ENCODE measurements around the gene UBAP1.
"Not testable (repeated sequence)": the region's sequence is repeated elsewhere in the genome, so short reads cannot be mapped to it uniquely, and the experiment has no call there.

The UBAP1 gene

DNA sequence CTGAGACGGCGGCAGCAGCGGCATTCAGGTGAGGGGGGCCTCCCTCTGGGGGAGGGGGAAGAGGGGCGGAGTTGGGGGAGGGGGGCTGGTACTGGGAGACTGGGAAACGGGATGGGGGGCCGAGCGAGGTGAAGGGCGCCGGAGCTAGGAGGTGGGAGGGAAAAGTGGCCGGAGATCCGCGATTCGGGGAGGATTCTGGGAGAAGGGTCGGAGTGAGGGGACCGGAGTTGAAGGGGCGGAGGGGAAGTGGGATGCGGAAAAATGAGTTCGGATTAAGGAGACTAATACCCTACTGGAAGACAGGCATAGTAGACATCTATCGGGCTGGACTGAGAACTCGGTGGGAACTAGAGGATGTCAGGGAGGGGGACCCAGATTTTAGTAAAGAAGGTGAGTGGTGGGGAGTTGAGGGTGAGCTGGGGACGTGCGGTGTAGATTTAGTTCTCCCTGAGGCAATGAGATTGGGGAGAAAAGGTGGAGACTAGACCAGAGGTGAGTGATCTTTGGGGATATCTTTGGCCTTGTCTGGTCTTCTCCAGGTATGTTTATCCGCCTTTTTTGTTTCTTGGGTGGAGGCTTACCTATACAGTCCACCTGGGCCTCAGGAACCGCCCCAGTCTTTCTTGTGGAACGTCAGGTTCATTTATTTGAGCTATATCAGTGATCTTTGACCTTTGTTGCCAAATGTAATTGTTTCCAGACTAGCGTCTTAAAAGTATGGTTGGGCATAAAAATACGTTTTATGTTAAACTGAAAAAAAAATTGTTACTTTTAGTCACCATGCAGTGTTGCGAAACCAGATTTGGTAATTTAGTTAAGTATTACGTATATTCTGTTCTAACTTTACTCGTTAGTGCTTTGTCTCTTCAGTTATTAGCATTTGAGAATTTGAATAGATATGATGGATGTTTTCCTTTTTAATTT, 632 bp downstream of the UBAP1 start:
- no peak for DNase-seq (ENCODE audit: low read depth in 2 of 2)

DNA sequence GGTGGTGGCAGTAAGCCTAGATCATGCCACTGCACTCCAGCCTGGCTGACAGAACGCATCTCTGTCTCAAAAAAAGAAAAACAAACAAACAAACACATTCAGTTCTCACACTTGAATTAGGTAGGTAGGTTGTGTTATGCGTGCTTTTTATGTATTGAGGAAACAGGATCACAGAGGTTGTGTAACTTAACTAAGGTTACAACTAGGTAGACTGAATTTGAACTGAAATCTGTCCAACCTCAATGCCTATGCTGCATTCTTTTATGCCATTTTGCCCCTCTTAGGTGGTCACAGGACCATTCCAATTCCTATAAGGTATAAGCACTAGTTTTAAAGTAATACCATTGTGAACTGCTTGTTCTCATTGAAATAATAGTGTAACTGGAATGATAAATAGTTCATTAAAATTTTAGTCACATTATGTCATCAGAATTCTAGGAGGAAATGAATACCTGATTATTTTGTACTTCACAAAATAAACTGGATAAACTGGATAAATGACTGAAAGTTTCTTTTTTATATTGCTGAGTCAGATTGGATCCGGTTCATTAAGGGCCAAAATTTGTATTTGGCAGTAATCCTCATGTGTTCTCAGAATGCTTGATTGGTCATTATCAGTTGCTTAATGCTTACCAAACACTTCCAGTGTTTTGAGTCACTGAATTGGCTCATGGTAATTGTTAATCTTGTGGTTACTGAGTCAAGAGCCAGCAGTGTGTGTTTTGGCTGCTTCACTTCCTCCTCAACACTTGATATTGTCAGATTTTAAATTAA, 7.1 kb downstream of the UBAP1 start:
- no peak for DNase-seq (ENCODE audit: low read depth in 2 of 2)

DNA sequence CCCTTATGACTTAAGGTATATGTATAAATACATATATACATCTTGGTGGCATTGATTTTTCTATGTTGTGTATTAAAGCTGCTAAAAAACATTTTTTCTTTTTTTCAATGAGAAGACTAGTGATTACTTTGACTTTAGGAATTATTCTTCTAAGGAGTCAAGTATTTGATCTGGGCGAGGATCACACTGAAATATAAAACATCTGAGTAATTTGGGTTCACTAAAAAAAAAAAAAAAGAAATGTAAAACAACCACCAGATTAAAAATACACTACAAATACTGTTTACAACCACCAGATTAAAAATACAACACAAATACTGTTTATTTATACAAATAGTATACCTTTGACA, 9.0 kb downstream of the UBAP1 start:
- no peak for DNase-seq (ENCODE audit: low read depth in 2 of 2)

DNA sequence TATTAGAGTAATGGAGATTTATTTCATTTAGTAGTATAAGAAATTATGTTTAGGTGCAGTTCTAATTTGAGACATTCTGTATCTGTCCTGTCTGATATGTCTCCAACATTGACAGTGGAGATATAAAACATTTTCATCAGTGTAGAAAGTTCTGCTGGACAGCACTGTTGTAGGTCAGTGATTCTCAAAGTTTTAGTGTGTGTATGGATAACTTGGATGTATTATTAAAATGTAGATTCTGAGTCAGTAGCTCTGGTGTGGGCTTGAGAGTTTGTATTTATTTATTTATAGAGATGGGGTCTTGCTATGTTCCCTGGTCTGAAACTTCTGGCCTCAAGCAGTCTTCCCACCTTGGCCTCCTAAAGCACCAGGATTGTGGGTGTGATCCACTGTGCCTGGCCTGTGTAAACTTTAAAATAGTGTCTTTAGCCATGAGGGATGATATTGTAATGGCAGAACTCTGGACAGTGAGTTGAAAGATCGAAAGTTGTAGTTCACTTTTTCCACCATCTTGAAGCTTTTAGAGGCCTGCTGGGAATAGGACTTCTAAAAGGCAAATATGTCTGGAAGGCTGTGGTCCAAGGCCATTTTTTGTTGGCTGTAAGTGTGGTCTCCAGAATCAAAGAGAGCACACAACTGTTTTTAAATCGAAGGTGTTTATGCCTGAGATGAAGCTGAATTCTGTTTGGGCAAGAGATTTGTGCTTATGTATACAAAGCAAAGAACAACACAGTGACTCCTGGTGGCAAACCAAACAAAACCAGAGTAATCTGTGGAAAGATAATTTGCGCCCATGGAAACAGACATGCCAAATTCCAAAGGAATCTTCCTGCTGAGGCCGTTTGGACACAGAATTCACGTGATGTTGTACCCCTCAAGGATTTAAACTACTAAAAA, 12.4 kb downstream of the UBAP1 start:
- DNase-seq (ENCODE audit: low read depth in 2 of 2) = no peak

DNA sequence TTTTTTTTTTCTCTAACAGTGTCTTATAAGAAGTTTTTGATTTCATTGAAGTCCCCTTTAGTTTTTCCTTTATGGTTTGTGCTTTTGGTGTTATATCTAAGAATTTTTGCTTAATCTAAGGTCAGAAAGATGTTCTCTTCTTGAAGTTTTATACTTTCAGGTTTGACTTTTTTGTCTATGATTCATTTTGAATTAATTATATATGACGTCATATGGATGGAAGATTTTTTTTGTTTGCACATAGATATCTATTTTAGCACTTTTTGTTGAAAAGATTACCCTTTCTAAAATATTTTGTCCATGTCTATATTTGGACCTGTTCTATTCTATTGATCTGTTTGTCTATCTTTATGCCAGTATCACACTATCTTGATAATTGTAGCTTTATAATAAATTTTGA, 16.3 kb downstream of the UBAP1 start:
- DNase-seq (ENCODE audit: low read depth in 2 of 2) = no peak

DNA sequence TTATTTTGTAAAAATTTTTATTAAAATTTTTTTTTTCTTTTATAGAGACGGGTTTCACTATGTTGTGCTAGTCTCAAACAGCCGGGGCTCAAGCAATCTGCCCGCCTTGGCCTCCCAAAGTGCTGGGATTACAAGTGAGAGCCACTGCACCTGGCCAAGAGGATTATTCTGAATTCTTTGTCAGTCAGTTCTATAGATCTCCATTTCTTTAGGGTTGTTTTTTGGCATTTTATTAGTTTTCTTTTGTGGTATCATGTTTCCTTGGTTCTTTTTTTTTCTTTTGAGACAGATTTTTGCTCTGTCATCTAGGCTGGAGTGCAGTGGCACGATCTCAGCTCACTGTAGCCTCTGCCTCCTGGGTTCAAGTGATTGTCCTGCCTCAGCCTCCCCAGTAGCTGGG, 18.4 kb downstream of the UBAP1 start:
- not testable (repeated sequence) for DNase-seq (ENCODE audit: low read depth in 2 of 2)

DNA sequence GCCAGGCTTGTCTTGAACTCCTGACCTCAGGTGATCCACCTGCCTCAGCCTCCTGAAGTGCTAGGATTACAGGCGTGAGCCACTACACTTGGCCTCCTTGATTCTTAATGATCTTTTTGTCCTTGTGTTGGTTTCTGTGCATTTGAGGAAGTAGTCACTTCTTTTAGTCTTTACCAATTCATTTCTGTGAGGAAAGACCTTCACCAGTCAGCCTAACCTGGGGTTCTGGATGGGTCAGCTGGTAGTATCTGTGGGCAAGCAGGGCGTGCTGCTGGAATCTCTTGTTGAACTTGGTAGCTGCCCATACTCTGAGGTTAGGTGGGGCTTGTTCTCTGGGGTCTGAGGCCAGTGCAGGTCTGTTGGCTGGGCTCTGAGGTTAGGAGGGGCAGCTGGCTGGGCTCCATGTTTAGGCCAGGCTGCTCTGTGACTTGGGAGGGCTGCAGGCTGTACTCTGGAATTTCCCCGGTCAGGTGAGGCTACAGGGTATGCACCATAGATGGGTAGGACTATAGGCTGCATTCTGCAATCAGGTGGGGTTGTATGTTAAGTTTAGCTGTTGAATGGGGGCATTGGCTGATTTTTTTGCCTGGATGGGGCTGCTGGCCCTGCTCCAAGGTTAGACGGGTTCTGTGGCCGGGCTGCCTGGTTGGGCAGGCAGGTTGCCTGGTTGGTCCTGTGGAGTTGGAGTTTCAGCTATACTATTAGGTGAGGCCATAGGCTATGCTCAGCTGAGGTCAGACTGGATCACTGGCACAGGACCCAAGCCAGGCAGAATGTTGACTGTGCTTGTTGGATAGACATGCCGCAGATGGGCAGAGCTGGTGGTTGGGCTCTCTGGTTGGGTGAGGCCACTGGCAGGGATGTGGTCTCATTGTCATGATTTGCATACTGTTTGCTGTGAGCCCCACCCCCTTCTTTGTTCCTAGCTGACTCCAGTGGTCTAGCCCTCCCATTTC, 19.2 kb downstream of the UBAP1 start:
- no peak for DNase-seq (ENCODE audit: low read depth in 2 of 2)

DNA sequence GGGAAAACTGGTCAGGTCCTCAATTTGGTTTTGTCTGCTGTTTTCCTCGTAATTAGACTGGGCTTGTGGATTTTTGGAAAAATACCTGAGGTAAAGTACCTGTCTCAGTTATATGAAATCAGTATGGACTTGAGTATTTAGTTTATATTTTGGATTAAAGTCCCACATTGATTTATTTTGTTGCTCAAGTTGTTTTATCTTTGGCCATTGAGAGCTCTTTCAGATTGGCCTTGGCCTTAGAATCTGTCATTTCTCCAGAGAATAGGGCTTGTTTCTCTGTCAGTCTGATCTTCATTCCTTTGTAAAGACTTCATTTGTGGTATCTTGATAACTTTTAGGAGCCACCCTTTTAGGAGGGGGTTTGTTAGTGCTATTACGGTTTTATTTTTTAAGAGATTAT, 21.2 kb downstream of the UBAP1 start:
- no peak for DNase-seq (ENCODE audit: low read depth in 2 of 2)

DNA sequence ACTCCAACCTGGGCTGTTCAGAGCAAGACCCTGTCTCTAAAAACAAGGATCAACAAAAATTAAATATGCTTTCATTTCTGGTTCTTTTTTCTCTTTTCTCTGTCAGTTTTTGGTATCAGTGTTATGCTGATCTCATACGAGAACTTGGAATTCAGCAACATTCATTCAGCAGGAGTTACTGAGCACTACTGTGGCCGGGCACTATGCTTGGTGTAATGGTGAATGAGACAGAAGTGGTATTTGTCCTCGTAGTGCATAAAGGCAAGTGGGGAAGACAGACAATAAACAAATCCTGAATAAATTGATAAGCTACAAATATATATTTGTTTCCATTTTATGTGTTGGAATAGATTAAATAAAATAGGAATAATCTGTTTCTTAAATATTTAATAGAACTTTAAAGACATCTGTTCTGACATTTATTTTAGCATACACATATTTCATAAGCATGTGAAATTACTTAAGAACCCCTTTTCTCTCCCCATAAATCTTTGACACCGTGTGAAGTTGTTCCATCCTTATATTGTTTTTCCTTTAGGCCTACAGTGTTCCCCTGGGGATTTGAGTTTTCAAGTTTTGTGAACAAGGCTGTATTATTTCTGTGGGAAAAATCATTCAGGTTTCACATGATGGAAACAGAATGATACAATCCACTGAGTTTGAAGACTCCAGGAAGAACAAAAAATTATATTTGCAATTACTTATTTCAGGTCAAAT, 24.6 kb downstream of the UBAP1 start:
- DNase-seq (ENCODE audit: low read depth in 2 of 2) = no peak

DNA sequence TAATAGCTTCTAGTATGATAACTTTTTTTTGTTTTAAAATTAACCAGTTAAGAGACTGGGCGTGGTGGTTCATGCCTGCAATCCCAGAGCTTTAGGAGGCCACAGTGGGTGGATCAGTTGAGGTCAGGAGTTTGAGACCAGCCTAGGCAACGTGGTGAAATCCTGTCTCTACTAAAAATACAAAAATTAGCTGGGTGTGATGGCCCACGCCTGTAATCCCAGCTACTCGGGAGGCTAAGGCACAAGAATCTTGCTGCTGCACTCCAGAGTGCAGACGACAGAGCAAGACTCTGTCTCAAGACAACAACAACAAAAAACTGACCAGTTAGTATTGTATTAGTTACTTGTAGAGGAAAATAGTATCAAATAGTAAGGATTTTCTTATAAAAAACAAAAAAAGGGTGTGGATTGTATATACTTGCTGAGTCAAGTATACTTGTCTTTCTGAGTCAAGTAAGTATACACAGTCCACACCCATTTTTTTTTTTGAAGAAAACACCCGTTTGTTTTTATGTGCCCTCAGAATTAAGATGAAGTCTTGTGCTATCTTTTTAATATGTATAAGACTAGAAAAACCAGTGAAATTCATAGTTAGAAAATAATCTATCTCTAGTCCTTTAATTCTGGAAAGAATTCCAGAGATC, 25.3 kb downstream of the UBAP1 start:
- no peak for DNase-seq (ENCODE audit: low read depth in 2 of 2)

DNA sequence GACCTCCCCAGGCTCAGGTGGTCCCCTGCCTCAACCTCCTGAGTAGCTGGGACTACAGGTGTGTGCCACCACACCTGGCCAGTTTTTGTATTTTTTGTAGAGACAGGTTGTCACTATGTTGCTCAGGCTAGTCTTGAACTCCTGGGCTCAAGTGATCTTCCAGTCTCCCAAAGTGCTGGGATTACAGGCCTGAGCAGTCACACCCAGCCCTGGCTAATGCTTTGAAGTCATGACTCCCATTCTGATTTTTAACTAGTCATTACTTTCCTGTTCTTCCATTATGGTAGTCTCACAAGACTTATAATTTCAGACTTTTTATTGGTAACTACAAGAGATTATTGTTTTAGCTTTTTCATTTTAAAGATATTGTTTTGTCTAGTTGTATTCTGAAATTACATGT, 26.3 kb downstream of the UBAP1 start:
- DNase-seq (ENCODE audit: low read depth in 2 of 2) = no peak

DNA sequence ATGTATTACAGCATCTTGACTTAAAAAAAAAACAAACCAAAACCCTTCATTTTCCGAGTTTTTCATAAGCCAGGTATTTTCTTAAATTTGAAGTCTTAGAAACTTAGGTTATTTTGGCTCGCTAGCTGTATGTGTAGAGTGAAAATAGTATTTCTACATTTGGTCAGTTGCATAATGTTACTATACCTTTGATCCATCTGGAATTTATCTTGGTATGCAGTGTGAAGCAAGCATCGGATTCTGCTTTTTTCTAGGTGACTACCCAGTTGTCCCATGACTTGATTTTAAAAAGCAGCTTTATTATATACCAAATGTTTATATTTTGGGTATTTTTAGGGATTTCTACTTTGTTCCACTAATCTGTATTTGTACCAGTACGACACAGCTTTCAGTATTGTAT, 27.7 kb downstream of the UBAP1 start:
- no peak for DNase-seq (ENCODE audit: low read depth in 2 of 2)

DNA sequence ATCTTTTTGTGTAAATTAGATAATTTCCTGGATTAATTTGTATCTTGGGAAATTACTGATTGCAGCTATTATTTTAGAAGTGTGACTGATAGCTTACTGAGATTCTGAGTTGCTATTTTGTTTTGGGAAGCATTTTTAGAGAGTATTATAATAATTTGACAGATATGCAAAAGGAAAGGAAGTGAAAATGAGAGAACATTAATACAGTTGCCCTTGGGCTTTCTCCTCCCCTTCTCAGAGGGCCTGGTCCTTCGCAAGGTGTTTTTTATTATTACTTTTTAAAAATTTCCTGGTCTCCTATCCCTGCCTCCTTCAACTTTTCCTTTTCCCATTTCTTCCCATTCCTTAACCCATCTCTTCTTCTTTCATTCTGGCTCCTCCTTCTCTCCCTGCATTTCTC, 32.6 kb downstream of the UBAP1 start:
- no peak for DNase-seq (ENCODE audit: low read depth in 2 of 2)

DNA sequence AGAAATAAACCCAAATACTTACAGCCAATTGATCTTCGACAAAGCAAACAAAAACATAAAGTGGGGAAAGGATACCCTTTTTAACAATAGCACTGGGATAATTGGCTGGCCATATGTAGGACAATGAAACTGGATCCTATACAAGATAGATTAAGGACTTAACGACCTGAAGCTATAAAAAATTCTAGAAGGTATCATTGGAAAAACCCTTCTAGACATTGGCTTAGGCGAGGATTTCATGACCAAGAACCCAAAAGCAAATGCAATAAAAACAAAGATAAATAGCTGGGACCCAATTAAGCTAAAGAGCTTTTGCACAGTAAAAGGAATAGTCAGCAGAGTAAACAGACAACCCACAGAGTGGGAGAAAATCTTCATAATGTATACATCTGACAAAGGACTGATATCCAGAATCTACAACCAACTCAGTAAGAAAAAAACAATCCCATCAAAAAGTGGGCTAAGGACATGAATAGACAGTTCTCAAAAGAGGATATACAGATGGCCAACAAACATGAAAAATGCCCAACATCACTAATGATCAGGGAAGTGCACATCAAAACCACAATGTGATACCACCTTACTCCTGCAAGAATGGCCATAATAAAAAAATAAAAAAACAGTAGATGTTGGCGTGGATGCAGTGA, 35.6 kb downstream of the UBAP1 start:
- not testable (repeated sequence) for DNase-seq (ENCODE audit: low read depth in 2 of 2)

DNA sequence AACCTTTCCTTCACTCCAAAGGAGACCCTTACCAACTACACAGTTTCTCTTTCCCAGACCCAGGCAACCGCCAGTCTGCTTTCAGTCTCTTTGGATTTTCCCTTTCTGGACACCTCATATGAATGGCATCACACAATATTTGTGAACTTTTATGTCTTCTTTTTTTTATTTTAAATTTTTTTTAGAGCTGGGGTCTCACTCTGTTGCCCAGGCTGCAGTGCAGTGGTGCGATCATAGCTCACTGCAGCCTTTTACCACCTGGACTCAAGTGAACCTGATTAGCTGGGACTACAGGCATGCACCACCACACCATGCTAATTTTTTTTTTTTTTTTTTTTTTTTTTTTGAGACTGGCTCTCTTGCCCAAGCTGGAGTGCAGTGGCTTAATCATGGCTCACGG, 37.5 kb downstream of the UBAP1 start:
- no peak for DNase-seq (ENCODE audit: low read depth in 2 of 2)

DNA sequence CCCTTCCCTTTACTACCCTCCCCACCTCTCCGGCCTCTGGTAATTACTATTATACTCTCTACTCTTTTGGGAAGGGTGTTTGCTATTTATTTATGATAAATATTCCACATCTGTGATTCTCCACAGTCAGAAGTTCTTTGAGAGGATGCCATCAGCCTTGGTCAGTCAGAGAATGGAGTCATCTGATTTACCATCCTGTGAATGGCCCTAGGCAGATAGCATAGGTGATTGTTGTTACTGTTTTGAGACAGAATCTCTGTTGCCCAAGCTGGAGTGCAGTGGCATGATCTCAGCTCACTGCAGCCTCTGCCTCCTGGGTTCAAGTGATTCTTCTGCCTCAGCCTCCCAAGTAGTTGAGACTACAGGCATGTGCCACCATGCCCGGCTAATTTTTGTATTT, 38.2 kb downstream of the UBAP1 start:
- not testable (repeated sequence) for DNase-seq (ENCODE audit: low read depth in 2 of 2)

DNA sequence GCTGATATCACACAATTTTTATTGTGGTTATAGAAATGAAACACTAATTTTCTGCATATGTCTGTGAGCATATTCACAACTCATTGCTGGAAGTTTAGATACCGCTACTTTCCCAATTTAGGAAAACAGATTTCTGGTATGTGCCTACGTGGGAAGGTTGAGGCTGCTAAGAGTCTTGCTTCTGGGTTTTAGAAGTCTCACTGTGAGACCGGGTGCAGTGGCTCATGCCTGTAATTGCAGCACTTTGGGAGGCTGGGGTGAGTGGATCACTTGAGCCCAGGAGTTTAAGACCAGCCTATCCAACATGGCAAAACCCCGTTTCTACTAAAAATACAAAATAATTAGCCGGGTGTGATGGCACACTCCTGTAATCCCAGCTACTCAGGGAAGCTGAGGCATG, 39.6 kb downstream of the UBAP1 start:
- no peak for DNase-seq (ENCODE audit: low read depth in 2 of 2)

DNA sequence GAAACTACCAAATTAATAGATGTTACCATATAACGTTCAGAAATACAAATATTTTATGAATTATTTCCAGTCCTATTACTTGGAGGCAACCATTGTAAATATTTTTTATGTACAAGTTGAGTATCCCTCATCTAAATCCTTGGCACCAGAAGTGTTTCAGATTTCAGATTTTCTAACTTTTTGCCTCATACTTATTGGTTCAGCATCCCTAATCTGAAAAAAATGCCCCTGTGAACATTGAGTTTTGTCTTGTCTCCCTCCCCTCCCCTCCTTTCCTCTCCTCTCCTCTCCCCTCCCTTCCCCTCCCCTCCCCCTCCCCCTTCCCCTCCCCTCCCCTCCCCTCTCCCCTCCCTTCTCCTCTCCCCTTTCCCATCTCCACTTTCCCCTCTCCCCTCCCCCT, 40.6 kb downstream of the UBAP1 start:
- no peak for DNase-seq (ENCODE audit: low read depth in 2 of 2)

DNA sequence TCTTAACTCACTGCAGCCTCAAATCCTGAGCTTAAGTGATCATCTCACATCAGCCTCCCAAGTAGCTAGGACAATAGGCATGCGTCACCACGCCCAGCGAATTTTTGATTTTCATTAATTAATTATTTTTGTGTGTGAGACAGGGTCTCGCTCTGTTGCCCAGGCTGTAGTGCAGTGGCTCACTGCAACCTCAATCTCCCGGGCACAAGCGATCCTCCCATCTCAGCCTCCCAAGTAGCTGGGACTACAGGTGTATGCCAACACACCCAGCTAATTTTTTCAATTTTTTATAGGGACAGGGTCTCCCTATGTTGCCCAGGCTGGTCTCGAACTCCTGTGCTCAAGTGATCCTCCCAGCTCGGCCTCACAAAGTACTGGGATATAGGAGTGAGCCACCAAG, 41.4 kb downstream of the UBAP1 start:
- no peak for DNase-seq (ENCODE audit: low read depth in 2 of 2)
